ENCODE measurements around the gene PTGDS.

PTGDS gene

DNA sequence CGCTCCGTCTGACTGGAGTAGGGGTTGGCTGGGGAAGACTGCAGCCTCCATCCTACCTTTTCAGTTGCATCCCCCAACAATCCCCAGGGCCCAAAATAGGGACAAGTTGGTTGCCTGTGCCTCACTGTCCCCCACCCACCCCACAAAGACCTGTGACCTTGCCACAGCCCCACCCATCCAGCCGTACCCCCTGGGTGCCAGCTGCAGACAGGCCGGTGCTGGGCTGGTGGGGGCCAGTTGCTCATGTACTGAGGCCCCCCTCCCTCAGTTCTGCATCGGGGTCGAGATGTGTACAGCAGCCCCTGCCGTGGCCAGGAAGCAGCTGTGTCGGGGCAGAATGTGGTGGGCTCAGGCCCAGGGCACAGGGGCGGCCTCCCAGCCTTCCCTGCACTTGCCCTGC is 5.9 kb downstream of the PTGDS start:
- Histone ChIP-seq H3K18ac (ENCODE audit: low read depth in 1 of 2, low read length in 2 of 2) (no peak overlapping the region), H3K9me3 (ENCODE audit: control insufficient read depth, low read length) (no peaks in the 10 kb centered on the region), H3K4ac (ENCODE audit: low read depth in 1 of 2, low read length in 2 of 2) (no peak overlapping the region), H2BK15ac (ENCODE audit: low read depth, poor library complexity, severe bottlenecking) (no peak overlapping the region), H3K4me3 (ENCODE audit: insufficient read depth in 1 of 2, low read depth in 1 of 2, low read length in 2 of 2) (no peak overlapping the region), H3K9ac (ENCODE audit: low read length) (no peak overlapping the region), H3K36me3 (ENCODE audit: control insufficient read depth in 1 of 2, insufficient read depth in 2 of 2, low read depth in 1 of 2, low read length in 2 of 2) (peaks cover 0 to 4% of the 10 kb centered on the region in 2 experiments), H3K23ac (ENCODE audit: low read length in 2 of 2) (no peak overlapping the region), H2BK12ac (ENCODE audit: low read length in 2 of 2) (no peak overlapping the region), H3K4me2 (ENCODE audit: low read length, poor library complexity, severe bottlenecking) (no peak overlapping the region), H4K8ac (ENCODE audit: low read length) (no peak overlapping the region), H4K91ac (ENCODE audit: low read length) (no peak overlapping the region), H3K27ac (ENCODE audit: low read length, poor library complexity, severe bottlenecking) (no peak overlapping the region), H2AFZ (ENCODE audit: low read depth, low read length) (no peak overlapping the region), H3K27me3 (ENCODE audit: control insufficient read depth in 1 of 2, insufficient read depth in 1 of 2, low read length in 2 of 2) (peaks cover 37 to 49% of the 10 kb centered on the region in 2 experiments), H3K14ac (ENCODE audit: low read length in 2 of 2) (no peak overlapping the region), H3K79me1 (replicated peaks; ENCODE audit: low read length, poor library complexity, severe bottlenecking) (no peaks in the 10 kb centered on the region), H2BK5ac (ENCODE audit: low read depth, low read length, poor library complexity, severe bottlenecking) (no peak overlapping the region), H2BK120ac (ENCODE audit: low read depth, low read length) (no peak overlapping the region), H3K4me1 (ENCODE audit: control insufficient read depth, insufficient read depth, low read depth, low read length) (peaks cover 17% of the 10 kb centered on the region), H2AK5ac (ENCODE audit: low read length, severe bottlenecking) (no peak overlapping the region)
- DNase-seq: no peak
- WGBS: 91% methylated on average over 9 of the region's 9 CpGs

DNA sequence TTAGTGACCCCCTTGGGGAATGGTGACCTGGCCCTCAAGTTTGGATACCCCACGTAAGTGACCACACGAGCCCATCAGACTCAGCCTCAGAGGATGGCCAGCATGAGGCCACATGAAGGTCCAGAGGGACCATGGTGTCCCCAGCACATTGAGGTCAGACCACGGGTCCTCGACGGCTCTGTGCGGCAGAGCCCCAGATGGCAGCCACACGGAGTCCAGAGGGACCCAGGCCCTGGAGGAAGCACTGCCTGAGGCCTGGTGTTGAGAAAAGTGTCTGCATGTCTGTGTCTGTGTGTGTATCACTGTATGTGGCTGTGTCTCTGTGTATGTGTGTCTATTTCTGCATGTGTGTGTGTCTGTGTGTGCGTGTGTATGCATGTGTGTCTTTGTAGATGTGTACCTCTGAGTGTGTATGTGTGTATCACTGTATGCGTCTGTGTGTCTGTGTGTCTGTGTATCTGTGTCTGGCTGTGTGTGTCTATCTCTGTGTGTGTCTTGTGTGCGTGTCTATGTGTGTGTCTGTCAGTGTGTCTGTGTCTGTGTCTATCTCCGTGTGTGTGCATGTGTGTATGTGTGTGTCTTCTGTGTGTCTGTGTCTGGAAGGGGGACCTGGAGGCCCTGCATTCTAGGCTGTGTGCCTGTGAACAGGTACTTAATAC is 6.5 kb downstream of the PTGDS start:
- Histone ChIP-seq H3K4ac (ENCODE audit: low read depth in 1 of 2, low read length in 2 of 2) (no peak overlapping the region), H3K4me1 (ENCODE audit: control insufficient read depth, insufficient read depth, low read depth, low read length) (peaks cover 16% of the 10 kb centered on the region), H3K4me2 (ENCODE audit: low read length, poor library complexity, severe bottlenecking) (no peak overlapping the region), H3K27me3 (ENCODE audit: control insufficient read depth in 1 of 2, insufficient read depth in 1 of 2, low read length in 2 of 2) (peaks cover 37 to 49% of the 10 kb centered on the region in 2 experiments), H3K27ac (ENCODE audit: low read length, poor library complexity, severe bottlenecking) (no peak overlapping the region), H4K91ac (ENCODE audit: low read length) (no peak overlapping the region), H3K36me3 (ENCODE audit: control insufficient read depth in 1 of 2, insufficient read depth in 2 of 2, low read depth in 1 of 2, low read length in 2 of 2) (peaks cover 0 to 4% of the 10 kb centered on the region in 2 experiments), H2BK12ac (ENCODE audit: low read length in 2 of 2) (no peak overlapping the region), H2AFZ (ENCODE audit: low read depth, low read length) (no peak overlapping the region), H2AK5ac (ENCODE audit: low read length, severe bottlenecking) (no peak overlapping the region), H3K23ac (ENCODE audit: low read length in 2 of 2) (no peak overlapping the region), H2BK5ac (ENCODE audit: low read depth, low read length, poor library complexity, severe bottlenecking) (no peak overlapping the region), H3K14ac (ENCODE audit: low read length in 2 of 2) (no peak overlapping the region), H3K18ac (ENCODE audit: low read depth in 1 of 2, low read length in 2 of 2) (no peak overlapping the region), H3K9ac (ENCODE audit: low read length) (no peak overlapping the region), H2BK120ac (ENCODE audit: low read depth, low read length) (no peak overlapping the region), H4K8ac (ENCODE audit: low read length) (no peak overlapping the region), H3K9me3 (ENCODE audit: control insufficient read depth, low read length) (no peaks in the 10 kb centered on the region), H3K4me3 (ENCODE audit: insufficient read depth in 1 of 2, low read depth in 1 of 2, low read length in 2 of 2) (no peak overlapping the region), H3K79me1 (replicated peaks; ENCODE audit: low read length, poor library complexity, severe bottlenecking) (no peaks in the 10 kb centered on the region), H2BK15ac (ENCODE audit: low read depth, poor library complexity, severe bottlenecking) (no peak overlapping the region)
- DNase-seq: no peak
- 77% methylated on average over 10 of the region's 11 CpGs for WGBS

GRCh38 chr9:136984464-136985026 is 7.2 kb downstream of the PTGDS start:
- no peak for DNase-seq
- Histone ChIP-seq H2AK5ac (ENCODE audit: low read length, severe bottlenecking) (no peak overlapping the region), H4K91ac (ENCODE audit: low read length) (no peak overlapping the region), H3K9ac (ENCODE audit: low read length) (no peak overlapping the region), H3K4ac (ENCODE audit: low read depth in 1 of 2, low read length in 2 of 2) (no peak overlapping the region), H3K9me3 (ENCODE audit: control insufficient read depth, low read length) (no peaks in the 10 kb centered on the region), H3K27me3 (ENCODE audit: control insufficient read depth in 1 of 2, insufficient read depth in 1 of 2, low read length in 2 of 2) (peaks cover 37 to 45% of the 10 kb centered on the region in 2 experiments), H3K4me1 (ENCODE audit: control insufficient read depth, insufficient read depth, low read depth, low read length) (peaks cover 16% of the 10 kb centered on the region), H3K18ac (ENCODE audit: low read depth in 1 of 2, low read length in 2 of 2) (no peak overlapping the region), H2BK5ac (ENCODE audit: low read depth, low read length, poor library complexity, severe bottlenecking) (no peak overlapping the region), H4K8ac (ENCODE audit: low read length) (no peak overlapping the region), H3K4me3 (ENCODE audit: insufficient read depth in 1 of 2, low read depth in 1 of 2, low read length in 2 of 2) (no peak overlapping the region), H3K79me1 (replicated peaks; ENCODE audit: low read length, poor library complexity, severe bottlenecking) (no peaks in the 10 kb centered on the region), H3K36me3 (ENCODE audit: control insufficient read depth in 1 of 2, insufficient read depth in 2 of 2, low read depth in 1 of 2, low read length in 2 of 2) (no peaks in the 10 kb centered on the region), H2BK15ac (ENCODE audit: low read depth, poor library complexity, severe bottlenecking) (no peak overlapping the region), H2BK120ac (ENCODE audit: low read depth, low read length) (no peak overlapping the region), H3K14ac (ENCODE audit: low read length in 2 of 2) (no peak overlapping the region), H2BK12ac (ENCODE audit: low read length in 2 of 2) (no peak overlapping the region), H3K4me2 (ENCODE audit: low read length, poor library complexity, severe bottlenecking) (no peak overlapping the region), H3K27ac (ENCODE audit: low read length, poor library complexity, severe bottlenecking) (no peak overlapping the region), H2AFZ (ENCODE audit: low read depth, low read length) (no peak overlapping the region), H3K23ac (ENCODE audit: low read length in 2 of 2) (no peak overlapping the region)
- 61% methylated on average over 26 of the region's 29 CpGs for WGBS

DNA sequence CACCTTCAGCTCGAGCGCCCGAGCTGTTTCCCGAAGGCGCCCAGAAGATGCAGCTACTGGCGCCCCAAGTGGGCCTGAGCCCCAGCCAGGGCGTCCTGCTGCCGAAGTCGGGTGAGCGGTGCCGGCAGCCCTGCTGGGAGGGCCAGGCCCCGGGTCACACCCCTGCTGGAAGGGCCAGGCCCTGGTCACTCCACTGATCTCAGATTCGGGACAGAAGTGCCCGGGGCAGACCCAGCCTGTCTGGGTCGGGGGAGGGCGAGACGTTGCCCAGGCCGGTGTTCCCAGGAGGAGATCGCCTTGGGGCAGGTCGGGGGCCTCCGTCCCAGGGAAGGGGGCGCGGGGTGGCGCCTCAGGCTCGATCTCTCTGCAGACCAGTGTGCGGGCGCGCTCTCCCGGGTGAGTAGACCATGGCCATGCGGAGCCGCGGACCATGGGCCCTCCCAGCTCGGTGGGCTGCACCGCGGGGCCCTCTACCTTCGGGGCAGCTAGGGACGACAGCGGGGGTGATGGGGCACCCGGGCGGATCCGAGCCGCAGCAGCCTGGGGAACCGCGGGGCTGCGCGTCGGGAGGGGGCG is 7.8 kb downstream of the PTGDS start:
- no peak overlapping the region for H3K4ac ChIP-seq (ENCODE audit: low read depth in 1 of 2, low read length in 2 of 2)
- H3K9ac ChIP-seq (ENCODE audit: low read length): no peak overlapping the region
- peak overlapping the region in 1 of 2 experiments; percentile 69 for H3K14ac ChIP-seq (ENCODE audit: low read length in 2 of 2)
- H3K27ac ChIP-seq (ENCODE audit: low read length, poor library complexity, severe bottlenecking): no peak overlapping the region
- no peak overlapping the region for H2BK120ac ChIP-seq (ENCODE audit: low read depth, low read length)
- no peaks in the 10 kb centered on the region for H3K9me3 ChIP-seq (ENCODE audit: control insufficient read depth, low read length)
- no peak overlapping the region for H2AFZ ChIP-seq (ENCODE audit: low read depth, low read length)
- DNase-seq: no peak
- H3K4me3 ChIP-seq (ENCODE audit: insufficient read depth in 1 of 2, low read depth in 1 of 2, low read length in 2 of 2): no peak overlapping the region
- H2BK12ac ChIP-seq (ENCODE audit: low read length in 2 of 2): no peak overlapping the region
- H3K36me3 ChIP-seq (ENCODE audit: control insufficient read depth in 1 of 2, insufficient read depth in 2 of 2, low read depth in 1 of 2, low read length in 2 of 2): no peaks in the 10 kb centered on the region
- no peak overlapping the region for H2BK15ac ChIP-seq (ENCODE audit: low read depth, poor library complexity, severe bottlenecking)
- H4K91ac ChIP-seq (ENCODE audit: low read length): no peak overlapping the region
- H3K4me2 ChIP-seq (ENCODE audit: low read length, poor library complexity, severe bottlenecking): peak overlapping the region; percentile 26
- peaks cover 16% of the 10 kb centered on the region for H3K4me1 ChIP-seq (ENCODE audit: control insufficient read depth, insufficient read depth, low read depth, low read length)
- no peak overlapping the region for H2AK5ac ChIP-seq (ENCODE audit: low read length, severe bottlenecking)
- H3K79me1 ChIP-seq (replicated peaks; ENCODE audit: low read length, poor library complexity, severe bottlenecking): no peaks in the 10 kb centered on the region
- H3K18ac ChIP-seq (ENCODE audit: low read depth in 1 of 2, low read length in 2 of 2): no peak overlapping the region
- whole genome bisulfite sequencing: 14% methylated on average over 44 of the region's 48 CpGs
- no peak overlapping the region for H4K8ac ChIP-seq (ENCODE audit: low read length)
- H2BK5ac ChIP-seq (ENCODE audit: low read depth, low read length, poor library complexity, severe bottlenecking): no peak overlapping the region
- H3K27me3 ChIP-seq (ENCODE audit: control insufficient read depth in 1 of 2, insufficient read depth in 1 of 2, low read length in 2 of 2): peaks cover 37 to 40% of the 10 kb centered on the region in 2 experiments
- peak overlapping the region in 1 of 2 experiments; percentile 56 for H3K23ac ChIP-seq (ENCODE audit: low read length in 2 of 2)

Data from mesenchymal stem cell (in vitro differentiated cells and primary cell).